Hematopoietic multipotent progenitor cell treated with erythropoietin and hydrocortisone succinate and interleukin-3 and kit ligand, for 15 days (in vitro differentiated cells): ENCODE measurements around the gene GARIN6.
"Not testable (repeated sequence)": the region's sequence is repeated elsewhere in the genome, so short reads cannot be mapped to it uniquely, and the experiment has no call there.

Source experiments
- DNase-seq: peaks from one replicate; pipeline ENCODE4 v3.0.0-alpha.2; 2015; ENCODE audit warnings: low spot score

The GARIN6 gene

GRCh38 chr12:99647453-99647852 lies at the start of gene GARIN6:
GARIN6 (plus strand) TSS chr12:99647753; CDS start chr12:99648175, 422 bp downstream.
- DNase-seq: no peak

GRCh38 chr12:99598785-99599184 lies 48.8 kb upstream of the GARIN6 start:
- DNase-seq: no peak

- no peak for DNase-seq
These were observed 47.2 kb upstream of the GARIN6 start for GRCh38 chr12:99600388-99600787.

DNA sequence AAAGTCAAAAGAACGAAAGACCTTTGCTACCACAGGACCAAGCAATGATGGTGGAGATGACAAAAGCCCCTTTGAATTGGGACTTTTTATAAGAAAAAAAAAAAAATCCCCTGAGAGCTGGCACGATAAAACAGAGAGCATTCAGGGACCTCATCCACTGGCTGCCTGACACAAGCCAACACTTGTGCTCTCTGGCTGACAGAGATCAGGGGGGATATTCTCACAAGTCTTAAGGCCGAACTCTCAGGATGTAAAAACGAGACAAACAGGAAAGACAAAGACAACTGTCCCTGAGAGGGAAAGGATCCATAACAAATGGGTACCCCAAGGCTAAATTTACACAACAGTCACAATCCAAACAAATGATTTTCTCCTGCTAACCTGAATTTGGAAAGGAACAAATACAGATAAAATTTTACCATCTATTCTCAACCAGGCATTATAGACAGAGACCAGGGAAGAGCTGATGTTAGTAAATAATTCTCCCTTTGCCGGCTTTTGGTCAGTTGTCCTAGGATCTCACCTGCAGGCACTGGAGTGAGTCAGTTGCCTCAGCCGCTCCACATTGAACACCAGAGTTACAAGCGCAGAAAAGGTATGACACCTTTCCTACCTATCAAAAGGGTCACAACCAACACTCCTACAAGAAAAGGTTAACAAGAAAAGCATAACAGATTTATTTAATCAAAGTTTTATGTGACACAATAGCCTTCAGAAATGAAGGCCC lies 37.9 kb upstream of the GARIN6 start:
- DNase-seq: no peak

GRCh38 chr12:99611117-99611516 lies 36.4 kb upstream of the GARIN6 start:
- DNase-seq: no peak

DNA sequence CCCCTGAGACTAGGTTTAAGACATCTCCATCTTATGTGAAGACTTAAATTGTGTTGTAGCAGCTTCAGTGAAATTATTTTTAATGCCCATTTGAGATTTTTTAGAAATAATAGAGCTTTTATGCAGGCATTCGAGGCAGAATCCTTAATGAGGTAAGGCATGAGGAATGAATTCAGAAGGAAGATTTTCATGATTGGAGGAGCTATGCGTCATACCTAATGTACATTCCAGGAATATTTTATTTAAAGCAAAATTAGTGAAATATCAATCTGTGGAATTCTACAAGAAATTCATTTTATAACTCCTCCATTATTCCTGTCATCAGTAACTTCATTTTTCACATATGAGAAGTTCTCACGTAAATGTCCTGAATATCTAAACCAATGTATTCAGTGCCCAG lies 36.0 kb upstream of the GARIN6 start:
- no peak for DNase-seq

DNA sequence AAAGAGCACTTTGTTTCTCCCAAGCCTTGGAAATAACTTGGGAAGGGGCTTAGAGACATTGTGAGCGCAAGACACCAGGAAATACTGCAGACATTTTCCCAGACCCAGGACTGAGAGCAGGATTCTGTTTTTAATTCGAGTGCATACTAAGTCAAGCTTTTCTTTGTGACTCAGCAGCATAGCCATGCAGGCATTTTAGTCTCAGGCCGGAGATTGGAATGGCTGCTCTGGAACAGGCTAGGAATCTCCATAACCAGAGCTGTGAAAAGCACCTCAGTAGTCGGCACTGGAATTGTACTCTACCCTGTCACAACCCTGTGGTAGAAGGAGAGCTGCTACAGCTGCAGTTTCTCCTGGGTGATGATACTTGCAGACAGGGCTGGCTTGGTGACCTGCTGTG lies 28.9 kb upstream of the GARIN6 start:
- no peak for DNase-seq

GRCh38 chr12:99619389-99620158 lies 28.0 kb upstream of the GARIN6 start:
- DNase-seq: peak; percentile 13

DNA sequence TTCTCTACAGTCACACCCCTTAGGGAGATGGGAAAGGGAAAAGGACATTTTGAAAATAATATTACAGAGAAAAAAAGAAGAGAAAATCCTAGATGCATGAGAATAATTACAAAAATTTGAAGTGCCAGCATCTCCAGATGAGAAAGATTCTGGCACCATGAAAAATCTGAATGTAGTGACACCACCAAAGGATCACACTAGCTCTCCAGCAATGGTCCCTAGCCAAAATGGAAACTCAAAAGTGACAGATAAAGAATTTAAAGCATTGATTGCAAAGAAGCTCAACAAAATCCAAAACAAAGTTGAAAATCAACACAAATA lies 27.4 kb upstream of the GARIN6 start:
- no peak for DNase-seq

- DNase-seq: not testable (repeated sequence)
These were observed 23.0 kb upstream of the GARIN6 start for GRCh38 chr12:99624591-99624990.

DNA sequence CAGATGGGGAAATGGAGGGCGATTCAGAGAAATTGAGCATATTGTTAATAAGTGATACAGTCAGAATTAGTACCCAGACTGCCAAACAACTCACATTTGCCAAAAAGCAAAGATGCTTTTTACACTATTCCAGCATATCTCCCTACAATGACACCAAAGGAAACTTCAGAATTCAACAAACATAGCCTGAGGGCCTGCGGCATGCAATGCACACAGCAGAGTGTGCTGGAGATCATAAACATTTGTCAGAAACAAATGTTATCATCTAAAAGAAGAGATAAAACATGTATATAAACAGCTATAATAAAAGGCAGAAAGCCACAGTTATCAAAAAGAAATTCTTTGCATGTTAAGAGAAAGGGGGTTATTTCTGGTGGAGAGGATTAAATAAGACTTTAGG lies 20.1 kb upstream of the GARIN6 start:
- DNase-seq: no peak

GRCh38 chr12:99644629-99645028 lies 2.9 kb upstream of the GARIN6 start:
- no peak for DNase-seq

DNA sequence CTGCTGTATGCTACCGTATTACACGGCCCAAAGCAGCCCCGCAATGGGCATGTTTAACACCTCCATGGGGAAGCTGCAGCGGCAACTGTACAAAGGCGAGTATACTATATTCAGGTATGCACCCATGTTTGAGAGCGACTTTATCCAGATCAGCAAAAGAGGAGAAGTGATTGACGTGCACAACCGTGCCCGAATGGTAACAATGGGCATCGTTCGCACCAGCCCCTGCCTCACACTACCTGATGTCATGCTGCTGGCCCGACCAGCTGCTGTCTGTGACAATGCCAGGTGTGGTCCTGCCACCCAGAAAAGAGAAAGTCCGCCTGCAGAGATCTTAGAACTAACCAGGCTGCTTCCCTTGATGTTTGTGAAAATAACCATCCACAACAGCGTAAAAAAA lies 630 bp downstream of the GARIN6 start:
- DNase-seq: no peak

DNA sequence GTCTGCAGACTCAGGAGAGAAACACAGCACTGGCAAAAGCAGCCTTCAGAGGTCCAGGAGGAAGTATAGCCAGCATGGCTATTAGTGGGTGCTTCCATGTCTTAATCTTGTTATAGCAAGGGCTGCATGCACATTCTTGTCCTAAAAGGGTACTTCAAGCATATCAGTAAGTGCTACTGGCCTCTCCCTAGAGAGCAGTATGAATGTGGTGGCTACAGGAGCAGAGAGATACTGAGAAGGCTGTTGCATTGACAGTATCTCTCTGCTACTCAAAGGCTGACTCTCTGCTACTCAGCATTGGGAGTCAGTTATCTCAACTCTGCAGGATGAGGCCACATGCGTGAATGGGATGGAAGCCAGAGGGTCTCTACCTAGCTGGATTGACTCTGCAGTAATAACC lies 2.0 kb downstream of the GARIN6 start:
- DNase-seq: no peak

DNA sequence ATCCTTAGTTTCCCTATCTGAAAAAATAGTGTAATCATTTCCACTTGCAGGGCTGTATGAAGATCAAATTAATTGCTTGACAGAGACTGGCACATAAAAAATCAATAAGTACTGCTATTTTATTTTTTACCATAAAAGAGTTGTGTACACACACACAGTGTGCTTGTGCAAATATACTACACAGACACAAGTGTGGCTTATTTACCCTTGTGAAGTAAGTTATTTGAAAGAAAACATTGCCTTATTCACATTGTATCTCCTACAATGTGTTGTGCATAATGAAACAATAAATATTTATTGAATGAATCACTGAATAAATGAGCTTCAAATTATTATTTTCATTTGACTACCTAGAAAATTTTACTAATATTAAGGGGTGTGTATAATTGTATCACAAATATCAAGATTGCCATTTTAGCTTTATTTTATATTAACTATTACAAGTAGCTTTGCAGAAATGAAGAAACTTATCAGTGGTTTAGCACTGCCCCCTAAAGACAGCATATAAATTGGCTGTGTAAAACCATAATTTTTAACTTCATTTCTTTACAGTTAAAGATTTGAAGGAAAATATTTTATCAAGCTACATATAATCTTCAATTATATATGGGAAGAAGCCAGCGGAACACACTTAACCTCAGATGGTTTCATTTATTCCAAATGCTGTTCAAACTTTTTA lies 11.3 kb downstream of the GARIN6 start:
- no peak for DNase-seq

DNA sequence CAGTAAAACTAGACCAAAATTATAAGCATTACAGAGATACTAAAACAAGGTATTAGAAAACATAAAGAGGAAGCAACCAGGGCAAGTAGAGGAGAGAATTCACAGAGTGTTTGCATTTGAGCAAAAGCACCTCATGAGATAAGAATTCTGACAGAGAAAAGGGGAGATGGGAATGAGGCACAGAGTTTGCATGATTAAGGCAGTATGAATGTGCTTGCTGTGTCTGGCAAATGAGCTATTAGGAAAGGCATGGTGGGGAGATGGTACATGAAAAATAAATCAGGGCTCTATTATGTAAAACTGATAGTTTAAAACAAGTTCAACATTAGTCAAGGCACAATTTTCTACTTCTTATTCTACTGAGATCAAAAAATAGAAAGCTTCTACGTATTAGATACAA lies 23.1 kb downstream of the GARIN6 start:
- no peak for DNase-seq

GRCh38 chr12:99680276-99680675 lies 32.7 kb downstream of the GARIN6 start:
- no peak for DNase-seq

DNA sequence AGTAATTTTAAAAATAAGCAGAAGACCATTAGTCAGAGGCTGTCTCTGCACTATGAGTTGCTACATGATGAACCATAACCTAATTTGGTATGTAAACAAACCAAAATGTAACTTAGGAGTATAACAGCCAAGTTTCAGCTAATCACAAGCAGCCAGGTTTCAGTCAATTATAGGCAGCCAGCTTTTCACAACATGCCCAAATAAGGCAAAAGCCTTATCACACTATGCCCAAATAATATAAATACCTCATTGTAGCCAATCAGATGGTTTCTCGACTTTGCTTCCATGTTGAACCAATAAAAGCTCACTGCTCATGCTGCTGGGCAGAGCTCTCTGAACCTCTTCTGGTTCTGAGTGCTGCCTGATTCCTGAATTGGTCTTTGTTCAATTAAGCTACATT lies 38.6 kb downstream of the GARIN6 start:
- no peak for DNase-seq

GRCh38 chr12:99695050-99695449 lies 47.5 kb downstream of the GARIN6 start:
- DNase-seq: no peak
